ENCODE measurements around the gene PLA2G2C.

The PLA2G2C gene

DNA sequence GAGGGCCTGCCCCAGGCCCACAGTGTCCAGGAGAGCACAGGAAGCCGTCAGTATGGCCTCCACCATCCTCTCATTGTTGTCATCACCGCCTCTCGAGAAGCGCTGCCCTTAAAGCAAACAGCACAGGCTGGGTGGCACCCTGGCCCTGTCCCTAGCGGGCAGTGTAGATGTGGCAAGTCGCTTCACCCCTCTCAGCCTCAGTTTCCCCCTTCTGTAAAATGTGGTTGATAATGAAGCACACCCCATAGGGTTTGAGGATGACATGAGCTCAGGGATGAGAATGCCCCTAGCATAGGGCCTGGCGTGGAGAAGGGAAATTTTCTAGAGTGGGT, 33.8 kb downstream of the PLA2G2C start:
- DNase-seq (ENCODE audit: low read depth) = no peak

DNA sequence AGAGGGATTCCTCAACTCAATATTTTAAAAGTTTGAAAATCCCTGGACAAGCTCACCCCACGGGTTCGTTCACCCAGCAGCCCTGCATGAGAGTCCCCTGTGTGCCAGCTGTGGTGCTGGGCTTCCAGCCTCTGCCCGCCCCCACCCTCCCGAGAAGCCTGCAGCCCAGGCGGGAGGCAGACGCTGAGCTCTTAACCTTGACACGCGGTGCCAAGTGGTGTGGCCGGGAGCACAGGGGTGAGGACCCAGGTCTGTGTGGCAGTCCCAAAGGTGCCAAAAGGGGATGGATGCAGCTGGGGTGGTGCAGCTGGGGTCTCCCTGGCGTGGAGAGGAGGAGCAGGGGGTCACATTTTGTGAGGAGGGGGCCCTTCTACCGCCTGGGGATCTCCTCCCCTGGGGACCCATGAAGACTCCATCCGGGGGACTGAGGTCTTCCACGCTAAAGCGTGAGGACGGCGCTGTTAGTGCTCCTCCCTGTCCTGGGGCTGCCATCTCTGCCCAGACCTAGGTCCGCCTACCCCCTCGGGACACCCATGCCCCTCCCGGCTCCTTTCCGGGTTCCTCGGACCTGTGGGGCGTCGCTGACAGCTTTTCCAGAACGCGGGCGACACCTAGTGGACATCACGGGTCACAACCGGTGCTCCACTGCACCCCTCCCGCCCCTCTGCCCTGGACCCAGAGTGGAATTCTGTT, 34.3 kb downstream of the PLA2G2C start:
- DNase-seq (ENCODE audit: low read depth) = peak; percentile 77

GRCh38 chr1:20150969-20151368, 35.3 kb downstream of the PLA2G2C start:
- no peak for DNase-seq (ENCODE audit: low read depth)

- DNase-seq (ENCODE audit: low read depth) = no peak
Measured at GRCh38 chr1:20150326-20150705, 36.0 kb downstream of the PLA2G2C start.

DNA sequence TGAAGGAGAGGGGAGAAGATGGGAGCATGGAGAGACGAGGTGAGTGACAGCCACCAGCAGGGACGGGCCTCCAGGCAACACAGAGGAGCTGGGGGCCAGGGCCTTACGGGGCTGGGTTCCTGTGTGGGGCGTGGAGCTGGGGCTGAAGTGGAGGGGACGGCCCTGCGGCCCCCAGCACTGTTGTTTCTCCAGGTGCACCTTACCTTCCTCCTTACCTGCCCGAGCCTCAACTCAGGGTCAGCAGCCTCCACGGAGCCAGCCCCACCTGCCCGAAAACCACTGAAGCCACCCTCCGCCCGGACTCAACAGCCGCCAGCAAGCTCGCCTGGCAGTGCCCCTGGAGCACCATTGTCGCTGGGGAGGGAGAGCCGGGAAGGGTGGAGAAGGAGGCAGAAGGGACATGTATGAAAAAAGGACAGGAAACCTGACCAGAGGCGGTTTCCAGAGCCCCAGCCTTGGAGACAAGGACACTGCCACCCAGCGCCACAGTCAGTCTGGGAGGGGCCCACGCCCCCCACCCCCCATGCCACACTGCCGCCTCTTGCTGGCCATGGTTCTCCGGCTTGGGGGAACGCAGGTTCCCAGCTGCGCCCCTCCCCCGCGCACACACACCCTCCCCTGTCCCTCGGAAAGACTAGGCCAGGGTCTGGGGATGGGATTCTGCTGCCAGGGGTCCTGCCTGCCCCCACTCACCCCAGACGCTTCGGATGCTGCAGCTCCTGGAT, 36.6 kb downstream of the PLA2G2C start:
- no peak for DNase-seq (ENCODE audit: low read depth)

DNA sequence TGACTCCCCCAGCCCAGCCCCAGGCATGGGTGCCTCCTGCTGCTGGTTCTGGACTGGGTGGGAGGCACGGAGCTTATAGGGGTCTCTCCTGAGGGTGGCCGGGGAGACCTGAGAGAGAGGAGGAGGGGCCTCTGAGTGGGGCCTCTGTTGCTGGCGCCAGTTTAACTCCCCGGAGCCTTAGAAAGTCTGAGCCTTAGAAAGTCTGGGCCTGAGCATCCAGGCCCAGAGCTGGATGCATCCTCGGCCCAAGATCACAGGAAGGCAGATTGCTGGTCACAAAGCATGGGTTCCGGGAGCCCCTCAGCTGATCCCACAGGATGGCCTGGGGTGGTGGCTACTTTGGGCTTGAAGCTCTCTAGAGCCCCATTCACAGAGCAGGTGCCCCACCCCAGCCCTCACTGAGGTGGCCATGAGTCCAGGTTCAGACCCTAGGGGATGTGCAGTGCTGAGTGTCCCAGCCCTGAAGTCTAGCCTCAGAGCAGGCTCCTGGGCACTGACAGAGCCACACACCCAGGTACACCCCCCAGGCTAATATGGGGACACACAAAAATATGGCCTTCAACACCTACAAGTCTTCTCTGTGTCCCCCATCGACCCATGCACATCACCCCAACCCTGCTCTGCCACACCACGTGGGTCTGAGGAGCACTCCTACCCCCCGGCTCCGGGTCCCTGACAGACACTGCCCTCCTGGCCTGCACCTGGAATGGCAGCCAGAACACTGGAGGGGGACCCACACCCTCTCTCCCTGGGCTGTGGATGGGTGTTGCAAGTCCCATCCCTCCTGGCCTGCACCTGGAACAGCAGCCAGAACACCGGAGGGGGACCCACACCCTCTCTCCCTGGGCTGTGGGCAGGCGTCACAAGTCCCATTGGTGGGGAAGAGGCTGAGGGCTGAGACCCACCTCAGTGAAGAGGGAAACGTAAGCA, 37.5 kb downstream of the PLA2G2C start:
- DNase-seq (ENCODE audit: low read depth) = no peak

- no peak for DNase-seq (ENCODE audit: low read depth)
Measured at GRCh38 chr1:20147846-20148570, 38.3 kb downstream of the PLA2G2C start.

DNA sequence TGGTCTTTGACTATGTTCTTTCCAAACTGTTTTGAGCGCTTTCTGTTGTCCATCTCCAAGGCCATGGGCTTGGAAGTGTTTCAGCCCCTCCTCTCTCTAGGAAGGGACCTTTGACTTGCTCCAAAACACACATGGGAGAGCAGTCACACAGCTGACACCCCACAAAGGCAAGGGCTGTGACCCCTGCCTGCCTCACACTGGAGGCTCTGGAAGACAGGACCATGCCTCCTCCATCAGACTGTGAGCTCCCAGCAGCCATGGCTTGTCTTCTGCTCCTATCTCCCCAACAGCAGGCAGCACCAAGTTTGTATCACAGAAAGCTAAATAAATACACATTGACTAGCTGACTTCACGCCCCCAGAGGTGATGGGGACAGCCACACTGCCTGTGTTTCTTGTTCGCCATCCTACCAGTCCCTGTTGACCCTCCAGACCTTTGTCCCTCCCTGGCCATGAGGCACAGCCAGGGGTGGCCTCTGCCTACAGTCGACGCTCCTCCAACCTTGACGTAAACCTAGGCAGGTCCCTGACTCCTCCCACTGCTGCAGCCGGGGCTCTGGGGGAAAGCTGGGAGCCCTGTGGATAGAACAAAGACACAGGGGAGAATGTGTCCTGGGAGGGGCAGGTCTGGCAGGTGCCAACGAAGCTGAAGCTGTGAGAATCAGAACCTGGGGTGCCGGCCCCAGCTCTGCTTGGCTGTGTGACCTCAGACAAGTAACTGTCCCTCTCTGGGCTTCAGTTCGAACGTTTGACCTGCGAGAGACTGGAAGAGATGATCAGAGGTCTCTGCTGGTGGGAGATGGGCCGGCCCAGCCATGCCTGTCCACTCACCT, 42.4 kb downstream of the PLA2G2C start:
- no peak for DNase-seq (ENCODE audit: low read depth)

GRCh38 chr1:20143318-20143717, 43.0 kb downstream of the PLA2G2C start:
- DNase-seq (ENCODE audit: low read depth) = no peak

GRCh38 chr1:20142001-20142710, 44.2 kb downstream of the PLA2G2C start:
- no peak for DNase-seq (ENCODE audit: low read depth)

GRCh38 chr1:20141466-20141865, 44.9 kb downstream of the PLA2G2C start:
- no peak for DNase-seq (ENCODE audit: low read depth)

DNA sequence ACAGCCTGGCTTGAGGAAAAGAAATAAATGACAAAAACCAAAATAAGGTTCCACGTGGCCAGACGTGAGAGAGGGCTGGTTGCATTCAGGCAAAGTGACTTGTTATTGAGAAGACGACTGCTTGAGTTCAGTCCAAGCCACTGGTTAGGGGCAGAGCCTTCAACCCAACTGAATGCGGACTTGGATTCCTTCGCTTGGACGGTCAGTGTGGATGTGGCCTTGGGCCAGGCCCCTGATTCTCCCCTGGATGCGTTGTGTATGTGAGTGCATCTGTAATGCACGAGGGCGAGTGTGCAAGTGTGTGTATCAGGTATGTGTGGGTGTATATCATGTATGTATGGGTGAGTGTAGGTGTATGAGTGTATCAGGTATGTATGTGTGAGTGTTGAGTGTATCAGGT, 45.3 kb downstream of the PLA2G2C start:
- DNase-seq (ENCODE audit: low read depth) = no peak

GRCh38 chr1:20139776-20140612, 46.3 kb downstream of the PLA2G2C start:
- no peak for DNase-seq (ENCODE audit: low read depth)

DNA sequence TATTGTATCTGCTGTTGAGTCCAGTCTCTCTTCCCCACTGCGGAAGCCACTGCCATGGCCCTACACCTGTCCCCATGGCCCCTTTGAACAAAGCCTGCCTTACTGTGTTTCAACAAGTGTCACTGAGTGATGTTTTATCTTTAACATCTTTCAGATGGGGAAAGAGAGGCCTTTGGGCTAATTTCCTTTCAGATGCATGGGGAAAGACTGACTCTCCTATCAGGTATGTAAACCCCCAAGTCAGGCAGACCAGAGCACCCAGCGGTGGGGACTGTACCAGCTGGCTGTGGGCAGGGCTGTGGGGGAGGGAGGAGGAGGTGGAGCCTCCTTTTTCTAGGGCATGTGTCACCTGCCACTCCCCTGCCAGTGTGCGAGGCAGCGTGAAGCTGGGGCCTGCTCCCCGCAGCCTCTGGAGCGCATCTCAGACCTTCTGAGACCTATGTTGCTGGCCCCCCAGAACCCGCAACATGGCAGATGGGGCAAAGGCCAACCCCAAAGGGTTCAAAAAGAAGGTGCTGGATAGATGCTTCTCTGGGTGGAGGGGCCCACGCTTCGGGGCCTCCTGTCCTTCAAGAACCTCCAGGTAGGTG, 47.3 kb downstream of the PLA2G2C start, which contains the start of gene PLA2G2F:
PLA2G2F (plus strand) TSS at position 363 of the 590 bp plus-strand sequence; CDS start at position 468, 105 bp downstream.
- no peak for DNase-seq (ENCODE audit: low read depth)

- DNase-seq (ENCODE audit: low read depth) = no peak
Measured at GRCh38 chr1:20138346-20138745, 48.0 kb downstream of the PLA2G2C start.

- DNase-seq (ENCODE audit: low read depth) = no peak
Measured at GRCh38 chr1:20137604-20138003, 48.7 kb downstream of the PLA2G2C start.

DNA sequence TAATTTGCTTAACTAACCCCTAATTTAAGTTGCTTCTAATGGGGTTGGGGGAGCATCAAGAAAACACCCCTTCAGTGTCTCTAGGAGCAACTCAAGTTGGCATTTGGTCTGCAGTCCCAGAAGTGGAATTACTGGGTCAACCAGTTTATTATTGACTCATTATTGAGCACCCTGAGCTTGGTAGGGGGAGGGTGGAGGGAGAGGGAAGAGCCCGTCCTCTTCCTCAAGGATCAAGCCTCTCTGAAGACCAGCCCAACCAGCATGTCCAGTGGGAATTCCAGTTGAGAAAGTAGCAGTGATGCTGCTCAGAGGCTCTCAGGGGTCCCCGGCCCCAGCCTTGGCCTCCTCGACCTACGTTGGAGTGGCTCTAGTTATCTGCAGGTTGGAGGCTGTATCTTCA, 49.3 kb downstream of the PLA2G2C start:
- no peak for DNase-seq (ENCODE audit: low read depth)

- DNase-seq (ENCODE audit: low read depth) = no peak
Measured at GRCh38 chr1:20136249-20136648, 50.1 kb downstream of the PLA2G2C start.

DNA sequence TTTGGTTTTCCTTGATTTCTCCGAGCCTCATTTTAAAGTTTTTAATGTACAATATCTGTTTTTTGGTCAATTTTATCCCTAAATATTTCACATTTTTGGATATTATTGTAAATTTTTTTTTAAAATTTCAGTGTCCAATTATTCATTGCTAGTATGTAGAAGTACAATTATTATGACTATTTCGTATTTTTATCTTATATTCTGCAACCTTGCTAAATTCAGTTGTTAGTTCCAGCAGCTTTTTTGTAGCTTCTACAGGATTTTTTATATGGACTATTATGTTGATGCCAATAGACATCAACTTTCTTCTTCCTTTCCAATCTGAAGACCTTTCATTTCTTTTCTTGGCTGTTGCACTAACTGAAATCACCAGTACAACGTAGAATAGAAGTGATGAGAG, 51.3 kb downstream of the PLA2G2C start:
- no peak for DNase-seq (ENCODE audit: low read depth)

Data from activated T-cell treated with anti-CD3 and anti-CD28 coated beads for 1 hour (primary cell).